OCI-LY1 (cell line): ENCODE results near the gene DGKQ.

Source experiments
- H2AFZ ChIP-seq: fragments of 200-600 bp; sonication (generic), shearing (Covaris generic); 2 replicates; pipeline ENCODE4 v1.6.0; 2014; ENCODE audit warnings: antibody characterized with exemption, mild to moderate bottlenecking, low read length
- H3F3A ChIP-seq: fragments of 200-600 bp; sonication (generic), shearing (Covaris generic); 2 replicates; pipeline ENCODE4 v1.6.0; 2014; ENCODE audit warnings: mild to moderate bottlenecking, antibody characterized with exemption, low read length, moderate library complexity; ENCODE audit not compliant: insufficient read depth
- H3K27ac ChIP-seq: fragments of 200-600 bp; sonication (generic); 2 replicates; pipeline ENCODE4 v1.5.1; 2014; ENCODE audit warnings: low read length, mixed run types, mild to moderate bottlenecking, low read depth; ENCODE audit not compliant: poor library complexity, severe bottlenecking
- H3K27me3 ChIP-seq: fragments of 200-600 bp; sonication (generic); 2 replicates; pipeline ENCODE4 v1.6.0; 2014; ENCODE audit warnings: antibody characterized with exemption, mild to moderate bottlenecking, low read length, moderate library complexity; ENCODE audit not compliant: insufficient read depth
- H3K36me3 ChIP-seq: fragments of 200-600 bp; sonication (generic); 2 replicates; pipeline ENCODE4 v1.6.1; 2014; ENCODE audit warnings: mild to moderate bottlenecking, antibody characterized with exemption, low read length, moderate library complexity, mixed read lengths; ENCODE audit not compliant: insufficient read depth
- H3K4me1 ChIP-seq: fragments of 200-600 bp; sonication (generic); 2 replicates; pipeline ENCODE4 v1.5.1; 2014; ENCODE audit warnings: mild to moderate bottlenecking, low read length, moderate library complexity; ENCODE audit not compliant: insufficient read depth, severe bottlenecking
- H3K4me2 ChIP-seq: fragments of 200-600 bp; sonication (generic), shearing (Covaris generic); 2 replicates; pipeline ENCODE4 v1.6.1; 2014; ENCODE audit warnings: low read length
- H3K4me3 ChIP-seq: fragments of 200-600 bp; sonication (generic); 2 replicates; pipeline ENCODE4 v1.5.1; 2014; ENCODE audit warnings: low read length, low read depth, mild to moderate bottlenecking, mixed read lengths; ENCODE audit not compliant: poor library complexity, severe bottlenecking
- H3K79me2 ChIP-seq: fragments of 200-600 bp; shearing (Covaris generic); 2 replicates; pipeline ENCODE4 v1.6.1; 2016; ENCODE audit warnings: mixed run types, low read length, mixed read lengths; ENCODE audit not compliant: insufficient read depth
- H3K9ac ChIP-seq: fragments of 200-600 bp; sonication (generic), shearing (Covaris generic); 2 replicates; pipeline ENCODE4 v1.6.1; 2014; ENCODE audit warnings: mild to moderate bottlenecking, low read length, mixed read lengths
- H3K9me2 ChIP-seq: fragments of 200-600 bp; sonication (generic), shearing (Covaris generic); 2 replicates; pipeline ENCODE4 v1.6.1; 2014; ENCODE audit warnings: low read depth, mild to moderate bottlenecking, low read length, mixed read lengths
- H3K9me3 ChIP-seq: fragments of 200-600 bp; shearing (Covaris generic); 2 replicates; pipeline ENCODE4 v1.6.1; 2014; ENCODE audit warnings: low read length, mixed read lengths
- H4K20me1 ChIP-seq: fragments of 200-600 bp; sonication (generic), shearing (Covaris generic); 2 replicates; pipeline ENCODE4 v1.6.0; 2016; ENCODE audit warnings: mild to moderate bottlenecking, low read length; ENCODE audit not compliant: insufficient read depth
- EZH2 ChIP-seq: fragments of 200-600 bp; sonication (generic), shearing (Covaris generic); IDR thresholded peaks from 2 replicates; pipeline ENCODE4 v1.8.0; 2017; ENCODE audit warnings: borderline replicate concordance, mixed run types, mild to moderate bottlenecking, antibody characterized with exemption, low read length, moderate library complexity, mixed read lengths
- TF ChIP-seq, protein P1 (sequence below): fragments of 200-600 bp; sonication (generic), shearing (Covaris generic); IDR thresholded peaks from 2 replicates; pipeline ENCODE4 v1.5.1; 2017; ENCODE audit warnings: mild to moderate bottlenecking, antibody characterized with exemption, low read length, moderate library complexity, mixed read lengths

Gene DGKQ

GRCh38 chr4:960636-961350, 12.6 kb downstream of the DGKQ start:
- H3K4me1 ChIP-seq: peaks cover 3% of the 10 kb centered on the region
- no peak overlapping the region for H3K9ac ChIP-seq
- no peaks in the 10 kb centered on the region for H3K79me2 ChIP-seq
- no peak overlapping the region for H3K4me3 ChIP-seq
- H3K9me2 ChIP-seq: no peaks in the 10 kb centered on the region
- H3K27ac ChIP-seq: no peak overlapping the region
- no peak overlapping the region for H3K4me2 ChIP-seq
- no peaks in the 10 kb centered on the region for H3K27me3 ChIP-seq
- H4K20me1 ChIP-seq: no peaks in the 10 kb centered on the region
- no peak overlapping the region for H2AFZ ChIP-seq
- no peaks in the 10 kb centered on the region for H3K9me3 ChIP-seq
- no peaks in the 10 kb centered on the region for H3K36me3 ChIP-seq
- TF ChIP-seq EZH2: no peak
- TF ChIP-seq, protein P1, sequence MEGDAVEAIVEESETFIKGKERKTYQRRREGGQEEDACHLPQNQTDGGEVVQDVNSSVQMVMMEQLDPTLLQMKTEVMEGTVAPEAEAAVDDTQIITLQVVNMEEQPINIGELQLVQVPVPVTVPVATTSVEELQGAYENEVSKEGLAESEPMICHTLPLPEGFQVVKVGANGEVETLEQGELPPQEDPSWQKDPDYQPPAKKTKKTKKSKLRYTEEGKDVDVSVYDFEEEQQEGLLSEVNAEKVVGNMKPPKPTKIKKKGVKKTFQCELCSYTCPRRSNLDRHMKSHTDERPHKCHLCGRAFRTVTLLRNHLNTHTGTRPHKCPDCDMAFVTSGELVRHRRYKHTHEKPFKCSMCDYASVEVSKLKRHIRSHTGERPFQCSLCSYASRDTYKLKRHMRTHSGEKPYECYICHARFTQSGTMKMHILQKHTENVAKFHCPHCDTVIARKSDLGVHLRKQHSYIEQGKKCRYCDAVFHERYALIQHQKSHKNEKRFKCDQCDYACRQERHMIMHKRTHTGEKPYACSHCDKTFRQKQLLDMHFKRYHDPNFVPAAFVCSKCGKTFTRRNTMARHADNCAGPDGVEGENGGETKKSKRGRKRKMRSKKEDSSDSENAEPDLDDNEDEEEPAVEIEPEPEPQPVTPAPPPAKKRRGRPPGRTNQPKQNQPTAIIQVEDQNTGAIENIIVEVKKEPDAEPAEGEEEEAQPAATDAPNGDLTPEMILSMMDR: no peak
- no peaks in the 10 kb centered on the region for H3F3A ChIP-seq

DNA sequence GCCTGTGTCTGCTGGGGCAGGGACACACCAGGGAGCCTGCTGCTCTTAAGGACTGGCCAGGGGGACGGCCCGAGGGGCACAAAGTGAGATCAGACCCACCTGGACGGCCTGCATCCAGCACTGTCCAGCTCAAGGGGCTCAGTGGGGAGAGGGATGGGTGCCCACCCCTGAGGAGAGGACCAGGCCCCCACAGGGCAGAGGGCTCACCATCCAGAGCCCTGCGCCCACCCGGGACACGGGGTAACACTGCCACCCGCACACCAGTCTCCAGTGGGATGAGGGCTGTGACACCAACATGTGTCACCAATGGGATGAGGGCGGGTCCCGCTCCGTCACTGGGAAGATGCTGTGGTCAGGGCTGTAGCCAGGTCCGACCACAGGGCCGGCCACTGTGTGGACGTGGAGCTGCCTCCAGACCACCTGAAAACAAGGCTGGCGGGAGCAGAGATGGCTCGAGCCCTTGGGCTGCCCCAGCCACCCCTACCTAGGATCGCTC, 13.2 kb downstream of the DGKQ start:
- Histone ChIP-seq H3K79me2 (no peaks in the 10 kb centered on the region), H3K4me2 (no peak overlapping the region), H3K27ac (no peak overlapping the region), H3K9me2 (no peaks in the 10 kb centered on the region), H2AFZ (no peak overlapping the region), H3K9ac (no peak overlapping the region), H3F3A (no peaks in the 10 kb centered on the region), H4K20me1 (no peaks in the 10 kb centered on the region), H3K9me3 (no peaks in the 10 kb centered on the region), H3K4me1 (peaks cover 3% of the 10 kb centered on the region), H3K36me3 (no peaks in the 10 kb centered on the region), H3K4me3 (no peak overlapping the region), H3K27me3 (no peaks in the 10 kb centered on the region)
- TF ChIP-seq, protein P1: no peak
- no peak for TF ChIP-seq EZH2

DNA sequence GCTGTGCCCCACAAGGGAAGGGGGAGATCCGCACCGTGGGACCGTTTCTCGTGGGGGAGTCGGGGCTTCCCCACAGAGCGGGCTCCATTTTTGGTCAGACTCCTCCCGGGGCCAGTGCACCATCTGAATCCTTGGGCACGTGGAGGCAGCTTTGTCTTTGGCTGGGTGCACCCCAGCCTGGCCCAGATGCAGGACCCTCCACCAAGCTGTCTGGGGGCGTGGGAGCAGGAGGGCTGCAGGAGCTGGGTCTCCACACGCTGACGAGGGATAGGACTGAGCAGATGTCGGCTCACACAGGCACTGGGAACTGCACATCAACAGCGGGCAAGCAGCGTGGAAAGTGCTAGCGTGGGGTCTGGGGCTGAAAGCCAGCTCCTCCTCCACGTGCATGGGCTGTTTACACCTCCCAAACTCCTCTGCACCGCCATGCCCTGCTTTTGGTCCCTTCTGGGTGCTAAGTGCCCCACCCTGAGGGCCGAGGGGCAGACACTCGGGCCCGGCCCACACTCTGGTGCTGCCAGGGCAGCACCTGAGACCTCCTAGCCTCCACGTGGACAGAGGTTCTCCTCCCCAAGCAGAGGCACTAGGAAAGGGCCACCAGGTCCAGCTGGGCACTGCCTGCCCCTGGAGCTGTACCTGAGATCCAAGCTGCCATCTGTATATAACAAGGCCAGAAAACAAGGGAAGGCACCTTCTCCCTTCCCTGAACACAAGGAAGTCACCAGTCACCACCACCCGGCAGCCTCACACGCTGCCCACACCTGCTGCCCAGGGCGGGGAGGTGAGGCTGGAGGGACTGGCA, 13.8 kb downstream of the DGKQ start:
- Histone ChIP-seq H3K36me3 (no peaks in the 10 kb centered on the region; the same call in 1 of the 2 replicates), H3K9ac (no peak overlapping the region), H3K4me2 (no peak overlapping the region), H4K20me1 (no peaks in the 10 kb centered on the region), H3K27me3 (no peaks in the 10 kb centered on the region), H3K9me2 (no peaks in the 10 kb centered on the region), H2AFZ (no peak overlapping the region), H3K4me1 (peaks cover 3% of the 10 kb centered on the region), H3K79me2 (no peaks in the 10 kb centered on the region), H3K27ac (no peak overlapping the region), H3K4me3 (no peak overlapping the region), H3F3A (no peaks in the 10 kb centered on the region), H3K9me3 (no peaks in the 10 kb centered on the region)
- TF ChIP-seq EZH2: no peak
